Brain pericyte (primary cell): Measurements from ENCODE around the gene OTULINL.

Experiments
- DNase-seq: peaks from one replicate; pipeline ENCODE4 v3.0.0-alpha.2; 2012; ENCODE audit warnings: low read depth, low spot score

The OTULINL gene

DNA sequence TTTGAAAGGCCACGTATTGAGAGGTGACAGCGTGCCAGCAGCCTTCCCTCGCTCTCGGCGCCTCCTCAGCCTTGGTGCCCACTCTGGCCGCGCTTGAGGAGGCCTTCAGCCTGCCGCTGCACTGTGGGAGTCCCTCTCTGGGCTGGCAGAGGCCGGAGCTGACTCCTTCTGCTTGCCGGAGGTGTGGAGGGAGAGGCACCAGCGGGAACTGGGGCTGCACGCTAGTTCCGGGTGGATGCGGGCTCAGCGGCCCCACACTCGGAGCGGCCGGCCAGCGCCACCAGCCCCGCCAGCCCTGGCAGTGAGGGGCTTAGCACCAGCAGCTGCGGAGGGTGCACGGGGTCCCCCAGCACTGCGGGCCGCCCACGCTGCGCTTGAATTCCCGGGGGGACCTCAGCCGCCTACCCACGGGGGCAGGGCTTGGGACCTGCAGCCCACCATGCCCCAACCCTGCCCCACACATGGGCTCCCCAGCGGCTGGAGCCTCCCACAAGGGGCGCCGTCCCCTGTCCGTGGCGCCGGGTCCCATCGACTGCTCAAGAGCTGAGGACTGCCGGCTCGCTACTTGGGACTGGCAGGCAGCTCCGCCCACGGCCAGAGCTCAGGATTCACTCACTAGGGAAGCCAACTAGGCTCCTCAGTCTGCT is 4.4 kb upstream of the OTULINL start:
- no peak for DNase-seq

DNA sequence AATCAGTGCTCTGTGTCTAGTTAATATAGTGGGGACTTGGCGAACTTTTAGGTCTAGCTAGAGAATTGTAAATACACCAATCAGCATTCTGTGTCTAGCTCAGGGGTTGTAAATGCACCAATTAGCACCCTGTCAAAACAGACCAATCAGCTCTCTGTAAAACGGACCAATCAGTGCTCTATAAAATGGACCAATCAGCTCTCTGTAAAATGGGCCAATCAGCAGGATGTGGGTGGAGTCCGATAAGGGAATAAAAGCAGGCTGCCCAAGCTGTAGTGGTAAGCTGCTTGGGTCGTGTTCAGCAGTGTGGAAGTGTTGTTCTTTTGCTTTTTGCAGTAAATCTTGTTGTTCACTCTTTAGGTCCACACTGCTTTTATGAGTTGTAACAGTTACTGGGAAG is 3.6 kb upstream of the OTULINL start:
- no peak for DNase-seq

DNA sequence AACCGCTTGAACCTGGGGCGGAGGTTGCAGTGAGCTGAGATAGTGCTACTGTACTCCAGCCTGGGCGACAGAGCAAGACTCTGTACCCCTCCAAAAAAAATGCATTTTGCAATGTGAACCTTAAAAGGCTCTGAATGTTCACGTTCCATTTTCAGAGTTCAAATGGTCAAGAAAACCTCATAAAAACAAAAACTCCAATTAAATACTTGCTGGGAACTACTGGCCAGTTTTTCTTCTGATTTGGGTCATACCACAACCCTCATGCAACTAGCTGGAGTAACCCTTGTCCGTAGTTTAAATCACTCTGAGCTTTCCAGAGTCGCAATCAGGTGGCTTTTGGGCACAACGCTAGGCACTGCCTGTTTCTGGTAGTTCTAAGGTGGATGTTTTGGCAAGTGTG is 2.3 kb upstream of the OTULINL start:
- DNase-seq: no peak

DNA sequence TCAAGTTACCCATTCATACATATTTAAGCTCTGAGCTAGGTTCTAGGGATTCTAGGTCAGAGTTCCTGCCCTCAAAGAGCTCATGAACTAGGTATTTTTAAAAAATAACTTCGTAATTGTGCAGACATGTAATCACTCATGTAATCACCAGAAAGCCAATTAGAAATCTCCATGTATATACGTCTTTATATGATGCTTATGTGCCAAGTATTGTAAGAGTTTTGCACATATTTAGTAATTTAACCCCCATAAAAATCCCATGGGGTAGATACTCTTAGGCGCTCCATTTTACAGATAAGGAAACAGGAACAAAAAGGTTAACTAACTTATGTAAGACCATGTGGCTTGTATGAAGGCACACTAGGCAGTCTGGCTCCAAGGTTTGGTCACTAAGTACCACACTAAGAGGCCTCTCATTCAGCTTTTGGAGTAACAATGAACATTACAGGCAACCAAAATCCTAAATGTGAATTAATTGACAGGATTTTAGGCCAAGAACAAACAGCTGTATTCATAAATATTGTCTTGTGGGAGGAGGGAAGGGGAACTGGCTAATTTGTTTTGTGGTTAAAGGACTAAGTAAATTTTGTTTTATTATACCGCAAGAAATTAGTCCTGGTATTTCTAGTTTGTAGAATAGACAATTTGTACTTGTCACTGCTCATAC is 1.7 kb upstream of the OTULINL start:
- DNase-seq: no peak

DNA sequence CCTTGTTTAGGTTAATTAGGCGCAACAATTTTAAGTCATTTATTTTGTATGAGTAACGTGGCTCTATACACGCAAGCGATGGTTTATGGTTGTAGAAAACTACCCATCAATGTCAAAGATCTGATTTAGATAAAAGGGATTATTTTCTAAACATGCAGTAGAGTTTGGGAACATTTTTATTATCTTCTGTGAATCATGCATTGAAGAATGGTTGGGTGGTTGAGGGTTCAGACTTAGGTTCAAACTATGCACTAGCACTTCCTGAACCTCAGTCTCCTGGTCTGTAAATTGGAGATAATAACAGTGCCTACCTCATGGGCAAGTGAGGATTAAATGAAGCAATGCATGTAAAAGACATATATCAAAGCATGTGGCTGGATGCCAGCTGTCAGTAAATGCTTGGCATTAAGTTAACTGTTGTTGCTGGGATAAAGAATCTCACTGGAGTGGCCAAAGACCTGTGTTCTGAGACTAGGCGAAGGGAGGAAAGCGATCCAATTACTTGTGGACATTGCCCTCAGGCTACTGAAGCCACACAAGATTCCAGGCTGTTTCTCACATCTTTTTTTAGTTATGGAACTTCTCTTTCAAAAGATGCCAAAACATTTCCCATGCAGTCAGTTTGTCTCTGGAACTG is 1.1 kb upstream of the OTULINL start:
- DNase-seq: no peak

DNA sequence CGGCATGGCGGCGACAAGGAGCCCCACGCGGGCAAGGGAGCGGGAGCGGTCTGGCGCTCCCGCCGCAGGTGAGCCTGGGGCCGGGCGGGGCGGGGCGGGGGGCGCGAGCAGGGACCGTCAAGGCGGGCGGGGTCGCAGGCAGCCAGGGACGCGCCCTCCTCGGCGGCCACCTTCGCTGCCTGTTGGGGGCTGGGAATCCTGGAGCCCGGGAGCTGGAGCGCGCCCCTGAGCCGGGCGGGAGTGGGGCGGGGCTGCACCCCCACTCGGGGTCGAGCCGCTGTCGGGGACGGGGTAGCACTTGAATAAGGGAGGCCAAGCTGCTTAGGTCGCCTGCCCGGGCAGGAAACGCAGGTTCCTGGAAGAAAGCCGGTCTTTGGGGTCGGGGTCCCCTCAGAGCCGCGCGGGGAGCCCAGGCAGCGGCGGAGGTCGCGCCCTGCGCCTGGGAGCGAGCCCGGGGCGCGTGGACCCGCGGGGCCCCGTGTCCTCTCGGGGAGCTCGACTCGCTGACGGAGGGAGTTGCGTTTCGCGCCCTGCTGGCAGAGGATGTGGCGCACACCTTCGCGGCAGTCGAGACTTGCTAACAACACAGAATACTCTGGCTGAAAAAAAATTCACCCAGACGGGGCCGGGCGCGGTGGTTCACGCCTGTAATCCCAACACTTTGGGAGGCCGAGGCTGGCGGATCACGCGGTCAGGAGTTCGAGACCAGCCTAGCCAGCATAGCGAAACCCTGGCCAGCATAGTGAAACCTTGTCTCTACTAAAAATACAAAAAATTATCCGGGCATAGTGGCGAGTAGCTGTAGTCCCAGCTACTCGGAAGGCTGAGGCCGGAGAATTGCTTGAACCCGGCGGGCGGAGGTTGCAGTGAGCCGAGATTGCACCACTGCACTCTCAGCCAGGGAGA is 552 bp downstream of the OTULINL start:
- DNase-seq: no peak

DNA sequence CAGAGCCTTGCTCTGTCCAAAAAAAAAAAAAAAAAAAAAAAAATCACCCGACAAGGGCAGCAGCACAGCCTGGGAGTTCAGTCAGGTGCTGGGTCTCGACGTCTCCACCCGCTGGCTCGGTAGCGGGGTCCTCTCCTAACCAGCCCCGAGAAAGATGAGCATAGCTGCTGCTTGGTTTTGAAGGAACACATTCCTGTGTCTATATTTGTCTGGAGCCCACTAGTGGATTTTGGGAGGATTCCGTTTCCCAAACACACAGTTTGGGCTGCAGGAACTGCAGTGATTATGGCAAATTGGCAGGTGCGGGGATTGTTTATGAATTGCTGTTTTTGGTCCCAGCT is 1.2 kb downstream of the OTULINL start:
- DNase-seq: no peak

DNA sequence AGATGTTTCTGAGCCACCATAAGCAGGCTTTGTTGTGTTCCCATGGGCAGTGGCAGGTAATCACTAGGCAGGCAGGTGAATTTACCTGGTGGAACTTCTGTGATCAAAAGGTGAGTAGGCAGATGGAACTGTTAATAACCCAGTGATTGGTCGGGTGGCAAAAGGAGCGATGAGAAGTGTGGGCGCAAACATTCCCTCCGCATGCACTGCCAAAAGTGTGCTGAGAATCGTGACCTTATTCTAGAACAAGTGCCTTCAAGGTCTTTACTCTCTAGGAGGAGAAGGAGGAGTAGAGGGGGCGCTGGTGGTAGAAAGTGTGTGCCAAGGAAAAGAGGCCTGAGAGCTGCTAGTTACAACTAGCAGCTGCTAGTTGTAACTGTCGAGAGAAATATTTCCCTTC is 3.3 kb downstream of the OTULINL start:
- DNase-seq: no peak

DNA sequence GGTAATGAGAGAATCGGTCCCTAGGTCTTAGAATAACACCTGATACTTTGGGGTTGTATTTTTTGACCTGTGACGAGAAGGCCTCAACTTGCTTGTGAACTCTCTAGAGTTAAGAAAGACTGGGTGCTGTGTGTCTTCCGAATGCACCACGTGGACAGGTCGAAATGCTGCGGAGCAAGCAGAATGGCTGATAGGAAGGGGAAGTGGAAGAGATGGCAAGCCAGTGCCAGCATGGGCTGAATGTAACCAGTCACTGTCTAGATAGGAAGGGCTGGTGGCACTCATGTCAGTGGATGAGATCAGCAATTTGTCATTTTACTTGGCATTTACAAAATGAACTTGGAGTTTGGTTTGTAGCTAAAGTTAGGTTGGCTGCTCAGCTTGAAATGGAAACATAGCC is 5.6 kb downstream of the OTULINL start:
- DNase-seq: no peak

DNA sequence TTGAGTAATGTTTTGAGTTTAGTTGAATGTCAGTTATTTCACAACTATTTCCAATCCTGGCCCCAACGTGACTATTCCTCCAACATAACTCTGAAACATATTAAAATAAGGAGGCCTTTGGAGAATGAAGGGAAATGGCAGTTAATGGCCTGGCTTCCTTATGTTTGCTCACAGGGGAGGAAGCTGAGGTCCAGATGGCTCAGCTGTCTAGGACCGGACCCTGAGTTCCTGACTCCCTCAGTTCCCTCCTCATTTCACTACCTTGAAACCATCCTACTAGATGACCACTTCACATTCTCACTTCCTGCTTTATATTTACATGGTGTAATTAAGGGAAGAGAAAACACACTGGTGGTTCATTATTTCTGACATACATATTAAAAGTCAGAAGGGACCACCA is 6.6 kb downstream of the OTULINL start:
- no peak for DNase-seq

DNA sequence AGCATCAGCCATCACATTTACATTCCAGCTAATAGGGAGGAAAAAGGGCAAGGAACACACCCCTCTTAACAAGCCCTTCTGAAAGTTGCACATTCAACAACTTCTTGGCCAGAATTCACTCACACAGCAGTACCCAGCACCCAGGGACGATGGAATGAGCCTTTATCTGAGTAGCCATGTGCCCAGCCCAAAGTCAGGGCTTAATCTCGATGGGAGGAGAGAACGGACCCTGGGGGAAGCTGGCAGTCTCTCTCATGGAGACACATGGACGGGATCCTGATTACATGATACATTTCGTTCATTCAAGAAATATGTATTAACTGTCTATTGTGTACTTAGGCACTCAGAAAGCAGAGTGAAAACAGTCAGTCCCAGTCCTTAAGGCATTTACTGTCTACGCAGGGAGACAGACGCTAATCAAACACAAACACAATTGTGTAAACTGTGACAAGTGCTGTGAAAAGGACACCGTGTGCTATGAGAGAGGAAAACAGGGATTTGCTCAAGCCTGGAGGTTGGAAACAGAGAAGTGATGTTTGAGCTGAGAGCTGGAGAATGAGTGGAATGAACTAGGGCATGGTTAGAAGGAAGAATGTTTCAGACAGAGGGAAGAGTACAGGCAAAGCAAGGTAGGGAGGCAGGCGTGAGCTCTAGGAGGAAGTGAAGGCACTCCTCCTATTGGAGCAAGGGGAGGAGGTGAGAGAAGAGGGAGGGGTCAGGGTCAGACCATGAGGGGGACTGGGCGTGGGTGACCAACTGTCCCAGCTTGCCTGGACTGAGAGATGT is 7.4 kb downstream of the OTULINL start:
- DNase-seq: no peak

DNA sequence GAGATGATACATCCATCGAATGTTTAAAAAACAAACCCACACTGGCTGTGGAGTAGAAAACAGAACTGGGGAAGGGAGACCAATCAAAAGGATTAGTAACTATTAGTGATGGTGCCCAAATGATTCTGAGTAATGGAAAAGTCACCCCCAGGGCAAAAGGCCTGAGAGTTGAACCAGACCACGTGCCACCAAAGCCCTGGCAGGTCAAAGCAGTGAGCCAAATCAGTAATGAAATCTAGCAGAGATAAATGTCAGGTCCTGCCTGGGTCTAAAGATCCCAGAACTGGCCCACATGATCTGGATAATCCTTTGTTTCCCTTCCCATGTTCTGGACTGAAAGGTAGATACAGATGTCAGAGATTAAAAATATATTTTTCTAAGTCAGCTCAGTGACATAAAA is 9.4 kb downstream of the OTULINL start:
- DNase-seq: no peak

DNA sequence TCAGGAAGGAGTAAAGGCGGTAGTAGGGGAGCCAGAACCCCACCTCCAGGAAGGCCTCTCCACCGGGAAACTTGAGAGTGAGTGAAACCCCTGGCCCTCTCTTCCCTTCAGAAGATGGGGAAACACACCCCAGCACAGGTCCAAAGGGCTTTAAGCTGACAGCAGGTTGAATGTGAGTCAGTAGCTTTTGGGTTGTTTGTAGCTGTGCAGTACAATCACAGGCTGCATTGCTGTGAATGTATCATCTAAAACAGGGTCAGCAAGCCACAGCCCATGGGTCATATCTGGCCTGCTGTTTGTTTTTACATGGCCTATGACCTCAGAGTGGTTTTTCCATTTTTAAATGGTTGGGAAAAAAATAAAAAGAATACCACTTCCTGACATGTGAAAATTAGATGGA is 10.0 kb downstream of the OTULINL start:
- DNase-seq: no peak

DNA sequence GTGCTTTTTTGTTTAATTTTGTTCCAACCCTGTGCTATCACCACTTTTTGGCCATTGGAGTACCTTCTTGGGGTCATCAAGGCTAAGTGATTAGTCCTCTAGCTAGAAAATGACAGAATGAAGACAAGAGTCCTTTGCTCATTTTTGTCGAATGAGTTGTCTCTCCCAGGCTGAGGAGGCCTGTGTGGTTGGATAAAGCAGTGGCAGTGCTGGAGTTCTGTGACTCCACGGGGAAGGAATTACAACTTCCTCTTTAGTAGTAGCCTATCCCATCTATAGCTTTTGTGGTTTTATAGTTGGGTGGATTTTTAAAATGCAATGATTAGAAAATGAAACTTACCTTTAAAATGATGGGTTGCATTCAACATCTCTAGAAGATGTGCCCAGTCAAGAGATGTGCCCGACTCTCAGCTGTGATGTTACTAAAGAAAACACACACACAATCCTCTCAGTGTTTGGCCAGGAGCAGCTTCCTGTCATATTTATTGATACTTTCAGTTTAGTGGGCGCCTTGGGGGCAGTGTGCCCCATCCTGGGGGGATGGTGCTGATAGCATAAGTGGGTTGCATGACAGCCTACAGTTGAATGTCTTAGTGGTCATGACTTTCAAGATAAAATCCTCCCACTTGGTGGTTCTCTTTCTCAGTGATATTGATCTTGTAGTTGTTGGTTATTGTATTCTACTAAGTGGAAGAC is 11.9 kb downstream of the OTULINL start:
- no peak for DNase-seq

DNA sequence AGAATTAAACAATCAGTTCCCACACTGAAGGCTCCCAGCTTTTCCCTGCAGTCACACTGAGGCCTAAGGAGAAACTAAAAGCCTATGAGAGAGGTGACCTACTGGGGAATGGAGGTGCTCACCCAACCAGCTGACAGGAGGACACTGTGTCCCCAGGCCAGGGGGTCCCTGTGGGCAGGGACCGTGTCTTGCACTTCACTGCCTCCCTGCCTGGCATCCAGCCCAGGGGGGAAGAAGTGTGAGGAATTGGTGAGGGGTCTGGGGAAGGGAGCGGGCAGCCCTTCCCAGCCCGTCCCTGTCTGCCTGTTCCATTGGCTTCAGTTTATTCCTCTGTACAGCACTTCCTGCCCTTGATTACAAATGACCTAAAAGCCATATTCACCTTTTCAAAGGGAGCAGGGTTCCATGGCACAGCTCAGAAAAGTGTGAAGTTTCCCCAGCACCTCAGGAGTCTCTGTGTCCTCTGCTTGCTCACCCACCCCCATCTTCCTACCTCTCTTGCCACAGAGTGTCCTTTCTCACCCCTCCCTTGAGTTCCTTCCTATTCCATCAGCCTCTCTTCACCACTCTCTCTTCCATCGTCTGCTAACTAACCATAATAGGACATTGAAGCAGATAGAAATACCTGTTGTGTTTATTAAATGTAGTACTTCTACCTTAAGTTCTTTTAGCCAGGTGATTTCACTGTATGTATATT is 12.9 kb downstream of the OTULINL start:
- DNase-seq: no peak

DNA sequence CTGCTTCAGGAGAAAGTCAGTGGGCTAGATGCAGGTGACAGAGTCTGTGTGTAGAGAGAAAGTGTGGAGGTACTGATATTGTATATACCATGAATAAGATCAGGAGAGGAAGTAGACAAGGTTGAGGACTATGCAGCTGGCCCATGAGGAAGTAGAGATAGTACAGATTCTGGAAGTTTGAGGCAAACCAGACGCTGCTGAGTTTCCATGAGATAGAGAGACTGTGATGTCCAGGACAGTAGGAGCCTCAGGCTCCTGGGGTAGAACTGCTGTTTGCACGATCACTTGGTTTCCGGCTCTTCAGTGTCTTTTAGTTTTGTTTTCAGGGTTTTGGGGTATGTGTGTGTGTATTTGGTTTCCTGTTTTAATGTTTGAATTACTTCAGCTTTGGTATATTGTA is 13.6 kb downstream of the OTULINL start:
- DNase-seq: no peak

DNA sequence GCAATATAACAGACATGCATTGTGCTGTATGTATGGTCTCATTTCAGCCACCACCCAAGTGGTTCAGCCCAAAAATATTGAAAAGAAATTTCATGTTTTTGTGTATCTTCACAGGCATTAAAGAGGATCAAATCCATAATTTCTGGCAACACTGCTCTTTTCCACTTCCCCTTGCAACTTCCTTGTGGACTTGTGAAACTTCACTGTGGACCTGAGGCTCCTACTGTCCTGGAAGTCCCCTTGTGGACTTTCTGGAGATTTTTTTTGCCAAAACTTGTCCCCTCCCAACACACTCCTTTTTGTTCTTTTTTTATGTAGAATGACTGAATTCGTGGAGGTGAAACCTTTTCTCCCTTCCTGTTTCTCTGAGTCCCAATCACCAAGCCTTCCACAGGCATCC is 14.3 kb downstream of the OTULINL start:
- no peak for DNase-seq

DNA sequence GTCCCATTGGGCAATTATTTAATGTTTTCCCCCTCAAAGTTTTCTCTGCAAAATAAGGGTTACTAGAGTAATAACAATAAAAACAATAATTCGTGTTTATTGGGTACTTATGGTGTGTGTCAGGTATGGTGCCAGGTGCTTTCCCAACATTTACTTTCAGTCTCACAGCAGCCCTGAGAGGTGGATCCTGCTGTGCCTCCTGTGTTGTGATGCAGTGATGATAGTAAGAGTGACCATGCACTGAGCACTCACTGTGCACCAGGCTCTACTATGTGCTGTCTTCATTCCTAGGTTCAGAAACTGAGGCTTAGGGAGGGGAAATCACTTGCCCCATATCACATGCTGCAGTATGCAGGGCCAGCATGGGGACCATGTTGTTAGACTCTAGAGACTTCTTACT is 15.5 kb downstream of the OTULINL start:
- DNase-seq: no peak

DNA sequence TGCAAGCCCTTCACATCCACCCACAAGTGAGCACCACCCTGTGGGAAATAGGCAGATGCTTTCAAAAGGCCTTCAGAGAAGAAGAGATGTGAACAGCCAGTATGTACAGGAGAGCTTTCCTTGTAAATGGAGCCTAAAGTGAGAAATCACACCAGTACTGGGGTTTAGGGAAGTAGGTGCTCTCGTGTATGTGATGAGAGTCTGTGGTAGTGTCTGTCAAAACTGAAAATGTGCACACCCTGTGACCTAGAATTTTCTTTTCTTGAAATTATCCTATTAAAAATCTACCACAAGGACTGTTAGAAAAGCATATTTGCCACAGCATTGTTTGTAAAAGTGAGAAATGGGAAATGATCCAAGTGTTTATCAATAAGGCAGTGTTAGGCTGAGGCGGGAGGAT is 16.6 kb downstream of the OTULINL start:
- DNase-seq: no peak

DNA sequence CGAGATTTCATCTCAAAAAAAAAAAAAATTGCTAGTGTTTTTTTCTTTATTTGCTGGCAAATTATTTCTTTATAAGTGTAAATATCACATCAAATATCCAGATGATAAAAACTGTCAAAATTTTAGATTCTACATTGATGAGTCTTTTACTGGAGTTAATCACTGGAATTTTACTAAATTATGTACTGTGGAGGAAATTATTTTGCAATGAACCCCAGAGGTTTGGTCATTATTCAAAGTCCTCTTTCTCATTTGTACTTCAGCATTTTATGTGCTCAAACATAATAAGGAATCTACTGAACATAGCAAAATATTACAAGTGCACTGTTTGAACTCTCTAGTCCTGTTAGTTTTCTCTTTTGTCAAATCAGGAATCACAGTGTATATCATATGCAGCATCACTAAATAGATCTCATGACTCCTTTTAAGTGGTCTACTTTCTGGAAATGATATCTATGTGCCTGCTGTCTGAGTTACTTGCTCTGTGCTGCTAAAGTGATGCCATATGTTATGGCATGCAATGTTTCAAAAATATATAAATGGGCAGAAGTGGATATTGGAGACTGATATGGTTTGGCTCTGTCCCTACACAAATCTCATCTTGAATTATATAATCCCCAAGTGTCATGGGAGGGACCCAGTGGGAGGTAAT is 18.0 kb downstream of the OTULINL start:
- DNase-seq: no peak
